Middle frontal gyrus (tissue), 1 donor: ENCODE data around the gene TTLL8.
"Not testable (repeated sequence)": the region's sequence is repeated elsewhere in the genome, so short reads cannot be mapped to it uniquely, and the experiment has no call there.

ENCODE experiments used
- DNase-seq: peaks from one replicate; pipeline ENCODE4 v3.0.0-alpha.2; 2015; ENCODE audit warnings: low spot score; ENCODE audit errors: extremely low spot score

The TTLL8 gene

GRCh38 chr22:49992921-49993648, 65.0 kb downstream of the TTLL8 start:
- peak; percentile 65 for DNase-seq

GRCh38 chr22:49991907-49992533, 66.1 kb downstream of the TTLL8 start:
- no peak for DNase-seq

- no peak for DNase-seq
Observed at GRCh38 chr22:49991167-49991566, 66.9 kb downstream of the TTLL8 start.

GRCh38 chr22:49989826-49990225, 68.3 kb downstream of the TTLL8 start:
- not testable (repeated sequence) for DNase-seq

GRCh38 chr22:49986325-49986724, 71.8 kb downstream of the TTLL8 start:
- no peak for DNase-seq

GRCh38 chr22:49983148-49984042, 74.7 kb downstream of the TTLL8 start:
- no peak for DNase-seq

- DNase-seq: not testable (repeated sequence)
Observed at GRCh38 chr22:49981799-49982198, 76.3 kb downstream of the TTLL8 start.

GRCh38 chr22:49979587-49980264, 78.4 kb downstream of the TTLL8 start:
- no peak for DNase-seq

- DNase-seq: no peak
Observed at GRCh38 chr22:49977578-49977977, 80.5 kb downstream of the TTLL8 start.

GRCh38 chr22:49976439-49977175, 81.5 kb downstream of the TTLL8 start:
- DNase-seq: no peak

- DNase-seq: no peak
Observed at GRCh38 chr22:49975543-49976389, 82.3 kb downstream of the TTLL8 start.

GRCh38 chr22:49973018-49973961, 84.8 kb downstream of the TTLL8 start:
- DNase-seq: no peak

GRCh38 chr22:49972163-49973017, 85.7 kb downstream of the TTLL8 start:
- DNase-seq: no peak

GRCh38 chr22:49971232-49972162, 86.6 kb downstream of the TTLL8 start:
- DNase-seq: no peak

- peak; percentile 81 for DNase-seq
Observed at GRCh38 chr22:49970528-49971231, 87.4 kb downstream of the TTLL8 start.
